SK-N-SH (cell line): ENCODE results near the gene ZNF3. TPM values are rescaled to one million over a fixed set of nuclear protein-coding genes. Genes with fewer than 3 reads are reported as not detected.

Source experiments
- CTCF ChIA-PET: fragments of 300-600, 350-600 bp; formaldehyde crosslinking; extraction: SDS; loops from one replicate; lab custom pipeline; 2021; lab: Yijun Ruan, JAX
- POLR2A ChIA-PET: fragments of 350-600 bp; sonication (Branson Sonifier 250); formaldehyde crosslinking; extraction: SDS; loops from one replicate; lab custom pipeline; 2020; ENCODE audit warnings: antibody characterized with exemption, inconsistent platforms; lab: Yijun Ruan, JAX
- DNase-seq: peaks from one replicate; pipeline ENCODE4 v3.0.0; 2012
- H2AFZ ChIP-seq: fragments of 200-600 bp; sonication (generic); 2 replicates; pipeline ENCODE4 v1.8.1; 2016; ENCODE audit warnings: antibody characterized with exemption, mild to moderate bottlenecking, low read depth
- H3F3A ChIP-seq: fragments of 200-600 bp; sonication (generic); replicated peaks from 2 replicates; pipeline ENCODE3; 2016; ENCODE audit warnings: antibody characterized with exemption, mild to moderate bottlenecking; ENCODE audit not compliant: insufficient read depth
- H3K27ac ChIP-seq, 2 experiments: fragments of 200-500 bp in 1 of 2; fragments of 200-600 bp in 1 of 2; sonication (Bioruptor generic) in 1 of 2; sonication (generic), shearing (Covaris generic) in 1 of 2; 2 replicates each; pipeline versions ENCODE4 v1.5.1 to v1.6.1; 2014 to 2016; ENCODE audit warnings: low read depth in 2 of 2, inconsistent platforms in 1 of 2, low read length in 1 of 2, mild to moderate bottlenecking in 1 of 2, mixed read lengths in 1 of 2
- H3K27me3 ChIP-seq: fragments of 200-600 bp; sonication (generic), shearing (Covaris generic); 2 replicates; pipeline ENCODE4 v1.6.1; 2016; ENCODE audit warnings: mixed run types; ENCODE audit not compliant: insufficient read depth
- H3K36me3 ChIP-seq, 2 experiments: fragments of 200-500 bp in 1 of 2; fragments of 200-600 bp in 1 of 2; sonication (Bioruptor generic) in 1 of 2; sonication (generic) in 1 of 2; replicated peaks in 1 of 2; 2 replicates each; pipeline versions ENCODE3 to v1.5.1; 2014 to 2016; ENCODE audit warnings: low read length in 1 of 2, mild to moderate bottlenecking in 1 of 2; ENCODE audit not compliant: insufficient read depth in 2 of 2, control insufficient read depth in 1 of 2
- H3K4me1 ChIP-seq, 2 experiments: fragments of 200-500 bp in 1 of 2; fragments of 200-600 bp in 1 of 2; sonication (Bioruptor generic) in 1 of 2; sonication (generic), shearing (Covaris generic) in 1 of 2; 2 replicates each; pipeline versions ENCODE4 v1.5.1 to v1.6.1; 2014 to 2016; ENCODE audit warnings: low read depth in 1 of 2, low read length in 1 of 2, mixed run types in 1 of 2; ENCODE audit not compliant: insufficient read depth in 2 of 2, control insufficient read depth in 1 of 2
- H3K4me2 ChIP-seq: fragments of 200-600 bp; sonication (generic), shearing (Covaris generic); 2 replicates; pipeline ENCODE4 v1.6.1; 2017; ENCODE audit warnings: mixed run types
- H3K4me3 ChIP-seq, 2 experiments: fragments of 200-500 bp in 1 of 2; fragments of 200-600 bp in 1 of 2; sonication (Bioruptor generic) in 1 of 2; sonication (generic), shearing (Covaris generic) in 1 of 2; 2 replicates each; pipeline versions ENCODE4 v1.5.1 to v1.8.1; 2014 to 2016; ENCODE audit warnings: low read depth in 2 of 2, inconsistent platforms in 1 of 2, low read length in 1 of 2, mild to moderate bottlenecking in 1 of 2, mixed read lengths in 1 of 2, moderate library complexity in 1 of 2
- H3K79me2 ChIP-seq: fragments of 200-600 bp; sonication (generic); 2 replicates; pipeline ENCODE4 v1.8.1; 2017; ENCODE audit warnings: mild to moderate bottlenecking; ENCODE audit not compliant: insufficient read depth
- H3K9ac ChIP-seq: fragments of 200-600 bp; sonication (generic); 2 replicates; pipeline ENCODE4 v1.6.1; 2017; ENCODE audit warnings: mixed run types
- H3K9me2 ChIP-seq: fragments of 200-600 bp; sonication (generic); 2 replicates; pipeline ENCODE4 v1.6.1; 2017; ENCODE audit warnings: mixed run types
- H3K9me3 ChIP-seq: fragments of 200-600 bp; sonication (generic); 2 replicates; pipeline ENCODE4 v1.6.1; 2017; ENCODE audit warnings: mixed run types, mild to moderate bottlenecking, moderate library complexity
- H4K20me1 ChIP-seq: fragments of 200-600 bp; sonication (generic); 2 replicates; pipeline ENCODE4 v1.6.1; 2017; ENCODE audit warnings: mild to moderate bottlenecking, mixed run types; ENCODE audit not compliant: insufficient read depth
- CHD2 ChIP-seq: fragments of 150-350 bp; IDR thresholded peaks from 2 replicates; pipeline ENCODE4 v1.6.1; 2018; ENCODE audit warnings: low read length; ENCODE audit not compliant: partially characterized antibody
- ELF1 ChIP-seq: IDR thresholded peaks from 2 replicates; pipeline ENCODE4 v1.4.0; 2012
- EP300 ChIP-seq, 2 experiments: IDR thresholded peaks; 2 replicates each; pipeline versions ENCODE4 v1.4.0 to v1.6.1; 2012; ENCODE audit warnings: borderline replicate concordance in 1 of 2, low read depth in 1 of 2, low read length in 1 of 2
- FOXJ3 ChIP-seq: sonication (generic); formaldehyde crosslinking; IDR thresholded peaks from 2 replicates; pipeline ENCODE4 v1.5.1; 2020; ENCODE audit warnings: mild to moderate bottlenecking, missing genetic modification reagents
- FOXM1 ChIP-seq: IDR thresholded peaks from 2 replicates; pipeline ENCODE4 v1.4.0; 2012; ENCODE audit warnings: low read depth, mild to moderate bottlenecking
- GATA2 ChIP-seq: sonication (generic); formaldehyde crosslinking; IDR thresholded peaks from 2 replicates; pipeline ENCODE4 v1.5.0; 2020; ENCODE audit warnings: mild to moderate bottlenecking, missing genetic modification reagents
- JUND ChIP-seq: IDR thresholded peaks from 2 replicates; pipeline ENCODE4 v1.4.0; 2012
- MAX ChIP-seq: IDR thresholded peaks from 2 replicates; pipeline ENCODE4 v1.4.0; 2012; ENCODE audit warnings: low read depth
- MXI1 ChIP-seq: IDR thresholded peaks from 2 replicates; pipeline ENCODE4 v1.6.1; 2012; ENCODE audit warnings: mild to moderate bottlenecking, low read depth, low read length, improper control_type of control experiment
- NFIC ChIP-seq: IDR thresholded peaks from 2 replicates; pipeline ENCODE4 v1.4.0; 2012; ENCODE audit warnings: borderline replicate concordance
- NRF1 ChIP-seq: IDR thresholded peaks from 2 replicates; pipeline ENCODE4 v1.6.1; 2012; ENCODE audit warnings: low read depth, mild to moderate bottlenecking, low read length
- PBX3 ChIP-seq: IDR thresholded peaks from 2 replicates; pipeline ENCODE4; 2012
- SMC3 ChIP-seq: IDR thresholded peaks from 2 replicates; pipeline ENCODE4 v1.6.1; 2012; ENCODE audit warnings: low read depth, low read length, improper control_type of control experiment
- TCF12 ChIP-seq: IDR thresholded peaks from 2 replicates; pipeline ENCODE4 v1.4.0; 2012
- TEAD4 ChIP-seq: IDR thresholded peaks from 2 replicates; pipeline ENCODE4 v1.4.0; 2012; ENCODE audit warnings: mild to moderate bottlenecking, borderline replicate concordance; ENCODE audit not compliant: insufficient read depth
- ZBTB33 ChIP-seq: IDR thresholded peaks from 2 replicates; pipeline ENCODE4 v1.4.0; 2012; ENCODE audit warnings: low read depth, borderline replicate concordance
- WGBS: methylation state at CpG from one replicate; pipeline ENCODE4 v1.1.6; 2017; ENCODE audit warnings: low lambda C conversion rate; 5-methylcytosine and 5-hydroxymethylcytosine counted together
- polyA plus RNA-seq, 3 experiments: library from polyadenylated mRNA; depleted of rRNA; stranded (reverse); fragments of >200 nt; gene quantifications; 2 replicates each; pipeline ENCODE4 v1.2.3, GENCODE V29; 2012

Gene ZNF3
- polyA plus RNA-seq, 1 of the 3 experiments (the other 2 are of a cell fraction), result 30.5 TPM

- H3K4me2 ChIP-seq, result no peak overlapping the region
- no peaks in the 10 kb centered on the region for H3K27me3 ChIP-seq
- no peak overlapping the region for H3K9ac ChIP-seq
- ChIA-PET CTCF (interaction anchor here (0.6 to 5.0 kb wide), 5 partner anchors 7 to 130 kb away, joined by 3 to 40 read pairs (median 7); partner anchors contain the start of genes AP4M1 and MCM7), POLR2A (interaction anchor here (0.6 to 5.3 kb wide), 4 partner anchors 11 to 304 kb away, joined by 3 to 70 read pairs (median 4); partner anchors contain the start of genes AP4M1, MCM7 and ZCWPW1)
- H3K79me2 ChIP-seq, result peaks cover 57% of the 10 kb centered on the region
- H3K9me3 ChIP-seq, result no peaks in the 10 kb centered on the region
- H3K36me3 ChIP-seq, result peaks cover 13 to 22% of the 10 kb centered on the region in 2 experiments
- no peak overlapping the region for H3K4me3 ChIP-seq
- DNase-seq, result no peak
- no peak overlapping the region for H3K27ac ChIP-seq
- H3F3A ChIP-seq, result peaks cover 61% of the 10 kb centered on the region
- no peaks in the 10 kb centered on the region for H4K20me1 ChIP-seq
- no peak overlapping the region for H2AFZ ChIP-seq
- H3K9me2 ChIP-seq, result no peaks in the 10 kb centered on the region
- H3K4me1 ChIP-seq, result peaks cover 13 to 20% of the 10 kb centered on the region in 2 experiments; a peak in 3 of 4 replicates
- 99% methylated on average over 4 of the region's 4 CpGs for WGBS
- no peak for TF ChIP-seq TEAD4
Observed at GRCh38 chr7:100124301-100125230, 43.0 kb upstream of the ZNF3 start.

- ChIA-PET CTCF (interaction anchor here (0.8 to 5.0 kb wide), 2 partner anchors 9 to 98 kb away, joined by 3 to 40 read pairs; no protein-coding TSS in a partner anchor), POLR2A (interaction anchor here (1.0 to 5.3 kb wide), 2 partner anchors 17 to 22 kb away, joined by 3 to 70 read pairs; partner anchors contain the start of genes AP4M1 and MCM7)
Observed at GRCh38 chr7:100122568-100122967, 41.0 kb upstream of the ZNF3 start.

More at GRCh38 chr7:100122568-100122967, 41.0 kb upstream of the ZNF3 start:
- TF ChIP-seq TCF12 (no peak), ELF1 (no peak), ZBTB33 (no peak), GATA2 (CRISPR knock-in tag) (no peak), SMC3 (no peak), FOXJ3 (CRISPR knock-in tag) (no peak), MXI1 (no peak), NRF1 (no peak), FOXM1 (no peak), JUND (no peak), EP300 (IDR thresholded peaks at IDR 0.05; ENCODE audit: borderline replicate concordance in 1 of 2, low read depth in 1 of 2, low read length in 1 of 2) (no peak), CHD2 (no peak), MAX (no peak), PBX3 (no peak), NFIC (no peak)
- TF ChIP-seq, all 33 proteins: peak for 0
- no peak overlapping the region for H3K27ac ChIP-seq
- no peaks in the 10 kb centered on the region for H3K27me3 ChIP-seq
- whole genome bisulfite sequencing, result 91% methylated on average over 1 of the region's 1 CpG
- no peak for DNase-seq
- H3K9me2 ChIP-seq, result no peaks in the 10 kb centered on the region
- no peak overlapping the region for H2AFZ ChIP-seq
- peaks cover 11 to 15% of the 10 kb centered on the region in 2 experiments; a peak in 3 of 4 replicates for H3K4me1 ChIP-seq
- no peaks in the 10 kb centered on the region for H4K20me1 ChIP-seq
- peaks cover 73% of the 10 kb centered on the region for H3K79me2 ChIP-seq
- no peak overlapping the region for H3K4me2 ChIP-seq
- no peaks in the 10 kb centered on the region for H3K9me3 ChIP-seq
- H3F3A ChIP-seq, result peaks cover 45% of the 10 kb centered on the region
- H3K36me3 ChIP-seq, result peaks cover 13 to 22% of the 10 kb centered on the region in 2 experiments
- no peak overlapping the region for H3K4me3 ChIP-seq
- no peak overlapping the region for H3K9ac ChIP-seq
